Dedifferentiated amniotic fluid mesenchymal stem cell (primary cell): ENCODE measurements around the gene ZRANB2.

ENCODE experiments used
- DNase-seq: peaks from one replicate; pipeline ENCODE4 v3.0.0-alpha.2; 2016; ENCODE audit errors: extremely low spot score

The ZRANB2 gene

DNA sequence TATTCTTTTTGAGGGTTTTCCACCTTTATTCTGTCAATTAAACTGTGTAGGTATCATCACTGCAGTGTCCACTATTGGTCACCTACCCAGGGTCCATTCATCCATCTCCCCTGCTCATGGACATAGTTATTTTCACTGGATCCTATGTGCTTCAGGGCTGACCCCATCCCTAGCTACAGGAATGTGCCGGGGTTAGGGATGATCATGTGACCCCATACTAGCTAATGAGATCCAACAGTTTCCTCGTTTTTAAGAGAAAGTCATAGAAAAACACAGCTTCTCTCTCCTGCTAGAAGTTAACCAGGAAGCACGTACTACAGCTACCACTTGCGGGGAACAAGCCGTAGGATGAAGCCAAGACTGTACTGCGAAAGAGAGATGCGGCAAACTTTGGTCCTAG is 52.8 kb downstream of the ZRANB2 start:
- DNase-seq: no peak

DNA sequence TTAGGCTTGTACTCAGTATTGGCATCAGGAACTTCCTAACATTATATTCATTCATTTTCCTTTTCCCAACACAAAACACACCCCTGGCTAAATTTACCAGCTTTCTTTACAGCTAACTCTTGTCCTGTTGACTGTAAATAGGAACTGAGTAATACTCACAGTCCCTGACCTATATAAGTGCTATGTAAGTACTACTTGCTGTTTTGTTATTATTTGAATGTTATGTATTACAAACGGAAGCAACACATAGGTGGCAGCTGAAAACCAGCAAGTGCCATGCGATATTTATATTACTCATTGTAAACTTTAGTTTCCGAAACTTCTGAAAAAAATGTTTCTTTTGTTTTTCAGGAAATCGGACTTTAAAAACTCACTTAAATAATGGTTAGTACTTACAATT is 54.7 kb downstream of the ZRANB2 start:
- DNase-seq: no peak

DNA sequence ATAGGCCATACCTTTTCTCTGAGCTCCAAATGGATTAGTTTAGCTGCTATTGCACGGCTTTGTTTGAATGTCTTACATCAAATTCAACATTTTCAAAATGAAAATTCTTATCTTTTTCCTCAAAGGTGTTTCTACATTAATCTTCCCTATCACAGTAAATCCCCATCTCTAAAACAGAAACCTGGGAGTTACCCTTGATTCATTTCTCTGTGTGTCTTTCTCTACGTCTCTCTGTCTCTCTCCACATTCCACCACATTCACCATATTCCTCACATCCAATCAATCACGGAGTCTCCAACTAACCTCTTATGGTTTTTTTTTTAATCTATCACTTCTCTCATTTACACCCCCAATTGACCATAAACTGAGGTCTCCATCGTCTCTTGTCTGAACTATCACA is 57.3 kb downstream of the ZRANB2 start:
- no peak for DNase-seq

DNA sequence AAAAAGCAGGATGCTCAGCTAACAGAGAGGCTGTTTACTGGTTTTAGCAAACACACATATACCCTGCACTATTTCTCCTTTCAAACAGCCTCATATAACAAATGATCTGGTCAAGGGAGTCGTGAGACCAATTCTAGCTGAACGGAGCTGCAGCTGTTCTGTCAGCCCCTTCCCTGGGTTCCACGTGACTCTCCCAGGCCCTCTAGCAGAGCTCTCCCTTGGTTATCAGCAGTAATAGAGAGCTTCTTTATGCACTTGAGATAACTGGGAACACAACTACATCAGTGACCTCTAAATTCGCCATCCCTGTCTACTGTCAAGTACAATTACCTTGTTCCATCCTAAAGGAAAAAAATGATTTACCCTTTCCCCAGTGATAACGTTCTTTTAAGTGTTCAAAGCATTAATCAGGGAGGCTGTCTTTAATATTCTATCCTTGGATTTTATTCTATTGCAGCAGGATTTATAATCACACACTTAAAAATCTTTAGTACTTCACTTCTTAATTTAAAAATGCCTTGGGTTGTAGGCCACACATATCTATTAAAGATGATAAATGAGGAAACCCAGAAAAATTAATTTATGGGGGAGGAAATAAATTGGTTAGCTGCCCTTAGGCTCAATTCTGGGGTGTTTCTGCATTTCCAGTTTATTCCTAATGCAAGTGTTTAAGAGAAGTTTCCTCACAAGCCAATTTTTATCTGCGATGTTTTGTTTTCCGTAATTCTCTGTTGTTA is 61.4 kb downstream of the ZRANB2 start:
- DNase-seq: no peak

DNA sequence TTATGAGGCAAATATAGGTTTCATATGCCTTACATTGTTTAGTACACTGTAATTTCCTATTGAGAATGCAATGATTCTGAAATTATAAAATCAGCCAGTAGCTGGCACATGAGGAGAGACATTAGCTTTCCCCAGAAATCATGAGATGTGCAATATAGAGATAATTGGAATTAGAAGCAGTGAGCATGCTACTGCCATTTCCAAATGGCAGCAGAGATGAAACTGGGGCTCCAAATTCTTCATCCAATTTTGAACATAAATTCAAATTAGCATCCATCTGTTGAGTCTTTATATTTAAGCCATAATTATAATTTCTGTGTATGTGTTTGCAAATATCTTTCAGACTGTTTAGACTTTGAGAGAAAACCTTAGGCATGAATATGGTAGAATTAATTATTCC is 62.0 kb downstream of the ZRANB2 start:
- no peak for DNase-seq

DNA sequence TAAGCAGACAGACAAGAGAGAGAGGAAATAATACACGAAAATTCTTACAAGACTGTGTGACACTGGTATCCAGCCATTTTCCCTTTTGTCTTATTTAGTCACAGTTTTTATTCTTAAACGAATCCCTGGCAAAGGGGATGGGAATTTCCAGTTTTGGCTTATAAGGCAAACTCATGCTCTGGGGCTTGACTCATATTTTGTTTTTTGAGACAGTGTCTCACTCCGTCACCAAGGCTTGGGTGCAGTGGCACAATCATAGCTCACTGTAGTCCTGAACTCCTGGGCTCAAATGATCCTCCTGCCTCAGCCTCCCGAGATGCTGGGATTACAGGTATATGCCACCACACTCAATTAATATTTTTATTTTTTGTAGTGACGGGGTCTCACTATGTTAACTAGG is 65.1 kb downstream of the ZRANB2 start:
- no peak for DNase-seq

DNA sequence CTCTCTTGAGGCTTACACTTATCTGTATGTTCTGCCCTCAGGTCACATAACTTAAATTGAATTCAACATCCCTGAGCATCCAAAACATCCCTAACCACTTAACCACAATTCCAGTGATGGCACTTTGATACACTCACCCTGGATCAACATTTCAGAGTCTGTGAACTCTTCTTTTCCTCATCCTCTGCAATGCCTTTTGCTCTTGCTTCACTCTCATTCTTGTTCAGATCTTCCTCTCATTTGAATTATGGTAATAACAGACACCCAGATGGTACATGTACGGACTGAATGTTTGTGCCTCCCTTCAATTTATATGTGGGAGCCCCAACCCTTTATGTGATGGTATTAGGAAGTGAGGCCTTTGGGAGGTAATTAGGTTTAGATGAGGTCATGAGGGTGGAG is 66.7 kb downstream of the ZRANB2 start:
- no peak for DNase-seq
